AG04450 (cell line): Measurements from ENCODE around the gene AK1. TPM values are rescaled to one million over a fixed set of nuclear protein-coding genes. Genes with fewer than 3 reads are reported as not detected.

Source experiments
- CTCF ChIA-PET: fragments of 300-600, 350-600 bp; formaldehyde crosslinking; extraction: SDS; loops from one replicate; lab custom pipeline; 2022; ENCODE audit warnings: antibody characterized with exemption, inconsistent platforms; lab: Charles Lee
- POLR2A ChIA-PET: fragments of 350-600 bp; formaldehyde crosslinking; extraction: SDS; loops from one replicate; lab custom pipeline; 2021; ENCODE audit warnings: antibody characterized with exemption, inconsistent platforms; lab: Yijun Ruan, JAX
- DNase-seq: peaks from one replicate; pipeline ENCODE4 v3.0.0-alpha.2; 2011; ENCODE audit warnings: low read depth, low spot score
- H3K27ac ChIP-seq: one replicate; pipeline ENCODE4 v1.5.1; 2012; ENCODE audit warnings: low read depth, low read length, control low read depth
- H3K27me3 ChIP-seq: one replicate; pipeline ENCODE4 v1.6.0; 2012; ENCODE audit warnings: low read length; ENCODE audit not compliant: control insufficient read depth, insufficient read depth
- H3K4me3 ChIP-seq: 2 replicates; pipeline ENCODE4 v1.5.1; 2011; ENCODE audit warnings: mild to moderate bottlenecking, low read depth, low read length, control low read depth
- H3K9me3 ChIP-seq: 2 replicates; pipeline ENCODE4 v1.5.1; 2012; ENCODE audit warnings: low read length; ENCODE audit not compliant: control insufficient read depth, insufficient read depth
- CTCF ChIP-seq: IDR thresholded peaks from 2 replicates; pipeline ENCODE4 v1.5.1; 2011; ENCODE audit warnings: low read depth, low read length, control low read depth, inconsistent platforms
- polyA plus RNA-seq: library from polyadenylated mRNA; depleted of rRNA; stranded (reverse); fragments of >200 nt; gene quantifications from 2 replicates; pipeline ENCODE4 v1.2.3, GENCODE V29; 2011

The AK1 gene
- polyA plus RNA-seq, 1 experiment: 75.9 TPM

- POLR2A ChIA-PET: no interaction called here
These were observed 21.3 kb downstream of the AK1 start for GRCh38 chr9:127856094-127856728.

DNA sequence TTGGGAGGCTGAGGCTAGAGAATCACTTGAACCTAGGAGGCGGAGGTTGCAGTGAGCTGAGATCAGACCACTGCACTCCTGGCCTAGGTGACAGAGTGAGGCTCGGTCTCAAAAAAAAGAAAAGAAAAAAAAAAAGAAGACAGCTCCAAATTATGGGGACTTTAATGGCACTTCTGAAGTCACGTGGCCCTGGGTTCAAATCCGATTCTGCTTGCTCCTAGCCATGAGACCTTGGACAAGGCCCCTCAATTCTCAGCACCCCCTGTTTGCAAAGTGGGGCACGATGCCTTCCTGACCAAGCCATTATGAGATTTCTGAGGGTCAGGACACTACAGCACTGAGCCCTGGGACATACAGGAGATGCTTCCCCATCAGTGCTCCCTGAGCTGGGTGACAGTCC, 22.0 kb downstream of the AK1 start:
- TF ChIP-seq CTCF: no peak
- no peaks in the 10 kb centered on the region for H3K27me3 ChIP-seq
- POLR2A ChIA-PET: no interaction called here

More at GRCh38 chr9:127856094-127856728, 21.3 kb downstream of the AK1 start:
- Histone ChIP-seq H3K4me3 (no peak overlapping the region), H3K27ac (no peak overlapping the region), H3K27me3 (no peaks in the 10 kb centered on the region), H3K9me3 (peaks cover 2% of the 10 kb centered on the region; the same call in 1 of the 2 replicates)
- TF ChIP-seq CTCF: no peak
- CTCF ChIA-PET: interaction anchor here (1.6 to 2.6 kb wide), 2 partner anchors 14 kb away, joined by 6 to 11 read pairs; no protein-coding TSS in a partner anchor
- DNase-seq: no peak

DNA sequence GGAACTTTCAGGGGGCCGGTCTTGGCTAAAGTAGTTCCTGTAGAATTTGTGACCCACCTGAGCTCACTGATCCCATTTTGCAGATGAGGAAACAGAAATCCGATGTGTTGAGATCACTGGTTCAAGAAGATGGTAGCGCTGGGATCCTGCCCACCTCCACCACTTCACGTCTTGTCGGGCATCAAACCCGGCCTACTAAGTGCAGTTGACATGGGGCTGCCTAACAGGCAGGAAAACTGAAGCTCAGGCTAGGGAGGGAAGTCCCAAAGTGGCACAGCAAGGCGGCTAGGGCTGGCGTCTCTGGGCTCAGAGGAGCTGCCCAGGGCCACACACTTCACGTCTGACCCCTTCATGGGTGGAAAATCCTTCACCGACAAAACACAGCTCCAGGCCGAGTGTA, 22.5 kb downstream of the AK1 start:
- DNase-seq: no peak
- CTCF ChIA-PET: interaction anchor here (0.6 to 2.6 kb wide), 4 partner anchors 15 to 120 kb away, joined by 3 to 11 read pairs (median 5); partner anchors contain the start of gene TOR2A
- Histone ChIP-seq H3K9me3 (peaks cover 10% of the 10 kb centered on the region), H3K4me3 (no peak overlapping the region), H3K27me3 (no peaks in the 10 kb centered on the region), H3K27ac (peak overlapping the region; percentile 86)
- POLR2A ChIA-PET: interaction anchor here (1.0 to 2.4 kb wide), 5 partner anchors 15 to 26 kb away, joined by 3 to 10 read pairs (median 7); no protein-coding TSS in a partner anchor
- no peak for TF ChIP-seq CTCF

More for the DNA sequence above, 22.0 kb downstream of the AK1 start:
- H3K27ac ChIP-seq: no peak overlapping the region
- H3K4me3 ChIP-seq: no peak overlapping the region
- H3K9me3 ChIP-seq: peaks cover 5% of the 10 kb centered on the region
- DNase-seq: no peak
- CTCF ChIA-PET: interaction anchor here (0.6 to 2.6 kb wide), 3 partner anchors 14 to 77 kb away, joined by 3 to 11 read pairs (median 6); no protein-coding TSS in a partner anchor

GRCh38 chr9:127854184-127854806, 23.2 kb downstream of the AK1 start, which contains the start of gene ENG:
Gene ENG, minus strand, starts transcription at chr9:127854658. Its CDS starts 303 bp downstream, at chr9:127854355.
- Histone ChIP-seq H3K27ac (peak within 1 kb of the TSS; percentile 86), H3K9me3 (peaks cover 17% of the 10 kb centered on the region), H3K4me3 (peak within 1 kb of the TSS; percentile 79), H3K27me3 (no peaks in the 10 kb centered on the region)
- peak; percentile 21; the same call in 1 of the 2 replicates for TF ChIP-seq CTCF
- POLR2A ChIA-PET: interaction anchor here (0.5 to 2.4 kb wide), 9 partner anchors 15 to 102 kb away, joined by 3 to 10 read pairs (median 5); partner anchors contain the start of gene FPGS
- no peak for DNase-seq
- CTCF ChIA-PET: interaction anchor here (0.7 to 2.6 kb wide), 4 partner anchors 15 to 120 kb away, joined by 4 to 11 read pairs (median 5); partner anchors contain the start of gene TOR2A
